Suprapubic skin (tissue), 3 donors: Measurements from ENCODE around the gene THUMPD3.

Experiments
- CTCF ChIP-seq, 2 donors: fragments of 200-600 bp in 1 of 2; fragments of 450-650 bp in 1 of 2; sonication (generic) in 1 of 2; IDR thresholded peaks; one replicate each; pipeline ENCODE4 v1.5.1; 2016 to 2019; ENCODE audit warnings: antibody characterized with exemption in 2 of 2, mild to moderate bottlenecking in 1 of 2, moderate library complexity in 1 of 2
- EP300 ChIP-seq: sonication (generic); formaldehyde crosslinking; IDR thresholded peaks from one replicate; pipeline ENCODE4 v1.6.1; 2017; ENCODE audit warnings: antibody characterized with exemption

- TF ChIP-seq CTCF (IDR thresholded peaks at IDR 0.05) (no peak), EP300 (no peak)
Measured at GRCh38 chr3:9314796-9315195, 48.1 kb upstream of the THUMPD3 start.
